Inferior parietal cortex (tissue), 1 donor: ENCODE measurements around the gene BSN.

Experiments used
- DNase-seq: peaks from one replicate; pipeline ENCODE4 v3.0.0-alpha.2; 2016; ENCODE audit errors: extremely low spot score

The BSN gene

DNA sequence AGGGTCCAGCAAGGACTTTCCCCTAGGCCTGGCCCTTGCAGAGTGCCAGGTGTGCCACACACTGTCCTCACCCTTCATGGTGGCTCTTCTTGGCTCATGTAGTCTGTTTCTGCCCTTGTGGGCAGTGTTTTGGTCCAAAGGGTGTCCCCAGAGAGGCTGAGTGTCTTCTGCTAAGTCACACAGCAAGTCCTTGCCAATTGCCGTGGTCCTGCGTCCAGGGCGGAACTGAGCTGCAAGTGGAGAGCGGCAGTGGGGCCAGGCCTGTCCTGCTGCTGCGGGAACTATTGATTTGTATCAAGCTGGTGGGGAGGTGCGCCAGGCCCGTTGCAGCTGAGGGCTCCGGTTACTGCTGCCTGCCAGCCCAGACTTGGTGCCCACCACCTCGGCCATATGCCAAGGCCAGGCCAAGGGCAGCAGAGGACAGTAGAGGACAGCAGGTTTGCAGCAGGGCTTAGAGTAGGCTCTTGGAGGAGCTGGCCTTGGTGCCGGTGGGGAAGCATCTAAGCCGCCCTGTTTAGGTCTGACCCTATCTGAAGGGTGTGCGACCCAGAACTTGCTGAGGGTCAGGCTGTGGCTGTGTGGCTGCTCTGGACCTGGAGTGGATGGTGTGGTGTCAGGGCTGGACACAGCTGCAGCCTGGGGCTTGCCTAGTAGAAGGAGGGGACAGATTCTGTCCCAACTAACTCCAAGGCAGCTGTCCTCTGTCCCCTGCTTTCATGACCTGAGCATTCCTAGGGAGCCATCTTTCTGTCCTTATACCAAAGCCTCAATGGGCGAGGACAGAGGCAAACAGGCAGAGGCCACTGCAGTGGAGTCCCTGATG, 160.7 kb downstream of the BSN start:
- no peak for DNase-seq

DNA sequence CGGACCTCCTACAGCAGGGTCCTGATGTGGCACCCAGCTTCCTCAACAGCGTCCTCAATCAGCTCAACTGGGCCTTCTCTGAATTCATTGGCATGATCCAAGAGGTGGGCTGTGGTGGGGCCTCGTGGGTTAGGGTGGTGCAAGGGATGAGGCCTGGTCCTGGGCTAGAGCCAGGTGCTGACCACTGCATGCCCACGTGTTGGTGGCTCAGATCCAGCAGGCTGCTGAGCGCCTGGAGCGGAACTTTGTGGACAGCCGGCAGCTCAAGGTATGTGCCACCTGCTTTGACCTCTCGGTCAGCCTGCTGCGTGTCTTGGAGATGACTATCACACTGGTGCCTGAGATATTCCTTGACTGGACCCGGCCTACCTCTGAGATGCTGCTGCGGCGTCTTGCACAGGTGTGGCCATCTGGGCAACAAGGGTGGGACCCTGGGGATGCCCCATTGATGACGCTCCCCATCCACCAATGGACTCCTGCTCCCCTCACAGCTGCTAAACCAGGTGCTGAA, 161.4 kb downstream of the BSN start:
- no peak for DNase-seq

DNA sequence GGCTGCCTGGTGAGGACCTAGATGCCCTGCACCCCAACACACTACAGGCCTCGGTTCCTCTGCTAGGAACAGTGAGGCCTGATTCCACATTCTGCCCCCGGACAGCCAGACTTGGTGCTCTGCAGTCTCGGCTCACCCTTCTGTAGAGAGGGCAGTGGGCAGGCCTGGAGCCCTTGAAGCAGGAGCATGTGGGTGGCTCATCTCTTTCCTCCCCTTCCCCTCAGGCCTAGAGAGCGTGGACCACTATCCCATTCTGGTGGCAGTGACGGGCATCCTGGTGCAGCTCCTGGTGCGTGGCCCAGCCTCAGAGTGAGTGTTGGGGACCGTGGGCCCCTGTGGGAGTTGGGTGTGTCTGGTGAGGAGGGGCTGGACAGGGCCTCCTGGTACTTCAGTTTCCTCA, 161.9 kb downstream of the BSN start:
- DNase-seq = no peak

- no peak for DNase-seq
Observed at GRCh38 chr3:49716691-49717210, 162.5 kb downstream of the BSN start.

- no peak for DNase-seq
Observed at GRCh38 chr3:49717211-49717958, 163.1 kb downstream of the BSN start.

GRCh38 chr3:49717959-49718857, 163.9 kb downstream of the BSN start:
- no peak for DNase-seq

DNA sequence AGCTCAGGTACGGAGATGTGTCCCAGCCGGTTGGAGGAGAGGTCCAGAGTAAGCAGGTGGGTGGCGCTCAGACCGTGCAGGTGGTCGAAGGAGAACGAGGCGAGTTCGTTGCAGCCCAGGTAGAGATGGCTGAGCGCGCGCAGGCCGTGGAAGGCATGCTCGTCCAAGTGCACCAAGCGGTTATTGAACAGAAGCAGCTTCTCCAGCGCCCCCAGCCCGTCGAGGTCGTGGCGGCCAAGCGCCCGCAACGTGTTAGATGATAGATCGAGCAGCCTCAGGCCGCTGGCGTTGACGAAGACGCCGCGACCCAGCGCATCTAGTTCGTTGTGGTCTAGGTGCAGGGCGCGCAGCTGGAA, 164.6 kb downstream of the BSN start:
- no peak for DNase-seq

GRCh38 chr3:49719214-49719884, 165.1 kb downstream of the BSN start, which contains the start of gene AMIGO3:
AMIGO3 (minus strand) TSS chr3:49719684; CDS start chr3:49719465, 219 bp downstream.
- peak; percentile 92 for DNase-seq
